Measurements from ENCODE around the gene LEKR1.

LEKR1 gene

DNA sequence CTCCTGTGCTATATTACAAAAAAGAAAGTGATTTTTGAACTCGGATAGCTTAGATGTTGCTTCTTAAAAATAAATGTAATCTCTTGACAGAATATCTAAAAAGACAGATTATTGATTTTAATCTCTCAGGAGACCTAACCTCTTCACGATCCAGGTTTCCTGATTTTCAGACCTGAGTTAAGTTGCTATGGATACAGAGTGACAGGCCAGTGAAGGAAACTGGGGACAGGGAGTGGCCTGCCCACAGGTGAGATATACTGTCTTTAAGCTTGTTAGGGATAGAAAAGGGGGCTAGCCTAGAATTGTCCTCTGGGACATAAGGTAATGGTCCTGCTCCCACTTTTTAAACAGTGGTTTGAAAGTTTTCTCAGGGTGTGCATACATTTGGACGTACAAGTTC, 260.6 kb downstream of the LEKR1 start:
- DNase-seq: no peak

DNA sequence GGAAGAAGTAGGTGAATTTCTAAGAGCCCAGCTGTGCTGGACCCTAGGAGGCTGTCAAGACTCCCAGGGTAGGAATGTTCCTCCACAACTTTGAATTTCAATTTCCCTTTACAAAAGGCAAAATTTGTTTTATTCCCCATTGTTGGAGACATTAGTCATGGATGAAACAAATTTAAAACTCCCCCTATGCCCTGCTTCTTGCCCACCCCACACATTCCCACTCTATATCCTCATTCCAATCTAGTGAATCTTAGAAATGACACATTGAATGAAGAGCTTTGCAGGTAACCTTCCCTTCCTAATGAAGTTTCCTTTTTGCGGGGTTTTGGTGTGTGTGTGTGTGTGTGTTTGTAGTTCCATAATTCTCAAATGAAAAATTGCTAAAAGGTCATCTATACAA, 261.2 kb downstream of the LEKR1 start:
- DNase-seq: no peak

DNA sequence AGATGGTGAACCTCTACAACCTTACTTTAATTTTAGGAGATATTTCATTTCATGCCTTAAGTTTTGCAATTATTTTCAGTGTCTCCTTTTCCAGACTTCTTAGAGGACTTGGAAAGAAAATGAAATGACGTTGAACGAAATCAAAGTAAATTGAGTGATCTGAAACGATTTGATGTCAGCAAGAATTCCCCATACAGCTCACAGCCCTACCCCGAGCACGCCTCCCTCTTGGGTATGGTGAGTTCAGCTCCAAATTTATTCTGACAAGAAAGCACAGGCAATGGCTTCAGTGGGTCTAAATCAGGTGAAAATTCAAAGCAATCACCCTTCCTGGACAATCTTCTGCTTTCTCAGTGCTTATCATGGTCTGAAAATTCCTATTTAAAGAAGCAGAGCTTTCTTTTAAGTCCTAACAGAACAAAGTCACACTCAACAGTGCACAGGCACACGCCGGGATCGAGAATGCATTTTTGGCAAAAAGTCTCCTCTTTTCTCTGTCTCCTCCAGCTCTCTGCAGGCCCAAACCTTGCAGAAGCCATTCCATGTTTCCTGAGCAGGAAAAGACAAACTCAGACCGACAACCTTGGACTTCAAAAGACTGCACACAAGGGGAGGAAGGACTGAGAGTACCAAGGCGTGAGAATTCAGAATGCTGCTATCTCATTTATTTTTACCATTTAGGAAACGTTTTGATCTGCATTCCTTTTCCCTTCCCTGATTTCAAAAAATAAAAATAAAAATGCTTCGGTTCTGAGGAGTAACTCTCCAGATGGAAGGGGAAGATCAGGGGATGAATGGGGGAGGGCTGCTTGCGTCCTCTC, 261.8 kb downstream of the LEKR1 start:
- DNase-seq: no peak

GRCh38 chr3:157088601-157089454, 262.7 kb downstream of the LEKR1 start:
- DNase-seq: peak; percentile 97

- DNase-seq: peak; percentile 97
Observed at GRCh38 chr3:157089455-157090221, 263.5 kb downstream of the LEKR1 start.

- peak; percentile 79 for DNase-seq
Observed at GRCh38 chr3:157091083-157091833, 265.1 kb downstream of the LEKR1 start.

DNA sequence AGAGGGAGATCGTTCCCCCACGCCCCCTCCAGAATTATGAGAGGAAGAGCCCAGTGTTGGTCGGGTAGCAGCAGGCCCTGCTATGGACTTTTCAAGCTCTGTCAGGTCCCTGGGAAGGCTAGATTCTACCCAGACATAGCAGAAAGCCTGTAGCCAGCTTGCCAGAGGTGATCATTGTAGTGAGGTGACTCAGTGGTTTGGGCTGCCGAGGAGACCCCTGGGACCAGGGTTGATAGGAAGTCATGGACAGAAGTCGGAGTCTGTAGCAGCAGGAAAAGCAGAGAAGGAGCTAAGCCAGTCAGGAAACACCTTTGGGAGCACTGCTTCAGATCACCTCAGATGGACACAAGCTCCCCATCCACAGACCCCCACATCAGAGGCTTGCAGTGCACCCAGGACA, 266.1 kb downstream of the LEKR1 start:
- DNase-seq: no peak

DNA sequence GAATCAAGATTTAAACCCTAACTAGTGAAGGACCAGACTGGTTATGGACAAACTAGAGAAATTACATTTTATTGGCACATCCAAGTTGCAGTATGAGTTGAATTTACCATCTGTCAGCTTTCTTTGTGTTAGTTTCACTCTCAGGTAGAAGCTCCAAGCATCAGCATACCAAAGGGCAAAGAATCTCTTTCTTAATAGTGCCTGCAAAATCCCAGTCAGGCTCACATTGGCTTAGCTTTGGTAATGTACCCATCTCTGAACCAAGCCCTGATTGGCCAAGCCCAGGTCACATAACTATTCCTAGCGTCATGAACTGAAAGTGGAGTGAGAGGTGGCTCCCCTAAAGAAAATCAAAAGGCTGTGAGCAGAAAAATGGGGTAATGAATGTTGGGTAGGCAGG, 266.9 kb downstream of the LEKR1 start:
- peak; percentile 22 for DNase-seq

DNA sequence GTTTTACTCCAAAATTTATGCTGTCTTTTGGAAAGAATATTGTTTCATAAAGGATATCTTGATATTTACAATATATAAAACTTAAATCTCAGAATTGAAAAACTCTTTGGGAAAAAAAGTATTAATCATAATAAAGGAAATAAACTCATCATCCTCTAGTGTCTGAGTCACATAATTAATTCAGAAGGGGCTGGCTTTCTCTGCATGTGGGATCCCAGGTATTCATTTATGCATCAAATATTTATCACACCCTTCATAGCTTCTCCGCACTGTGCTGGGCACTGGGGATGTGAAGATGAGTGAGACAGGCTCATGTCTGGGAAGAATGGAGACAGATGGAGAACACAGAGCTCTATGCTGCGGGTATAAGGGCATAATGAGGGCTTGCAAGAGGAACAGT, 268.1 kb downstream of the LEKR1 start:
- no peak for DNase-seq

GRCh38 chr3:157094751-157095480, 268.8 kb downstream of the LEKR1 start:
- DNase-seq: no peak
